Skeletal muscle cell (primary cell): ENCODE data around the gene ERC2.
"Not testable (repeated sequence)": the region's sequence is repeated elsewhere in the genome, so short reads cannot be mapped to it uniquely, and the experiment has no call there.

Source experiments
- DNase-seq: peaks from one replicate; pipeline ENCODE4 v3.0.0-alpha.2; 2010; ENCODE audit warnings: low read depth
- H3K4me3 ChIP-seq: 2 replicates; pipeline ENCODE4 v1.5.1; 2011; ENCODE audit warnings: low read depth, mild to moderate bottlenecking, control low read depth, low read length, moderate library complexity

The ERC2 gene

DNA sequence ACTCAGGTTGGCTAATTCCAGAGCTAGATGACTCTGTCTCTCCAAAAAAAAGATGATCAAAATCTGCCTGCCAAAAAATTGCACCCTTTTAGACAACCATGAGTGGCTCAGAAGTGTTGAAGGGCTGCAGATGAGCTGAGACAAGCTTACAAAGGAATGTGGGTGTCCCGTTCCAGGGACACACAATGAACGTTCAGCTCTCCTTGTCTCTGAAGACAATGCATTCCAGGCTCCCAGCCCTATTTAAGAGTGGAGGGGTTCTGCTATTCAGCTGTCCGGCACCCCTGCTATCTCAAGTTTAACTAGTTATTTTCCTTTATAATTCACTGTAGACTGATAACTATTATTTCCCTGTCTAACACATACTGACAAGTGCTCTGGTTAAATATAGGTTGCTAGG is 626.1 kb downstream of the ERC2 start:
- DNase-seq = no peak
- H3K4me3 ChIP-seq = no peak overlapping the region

DNA sequence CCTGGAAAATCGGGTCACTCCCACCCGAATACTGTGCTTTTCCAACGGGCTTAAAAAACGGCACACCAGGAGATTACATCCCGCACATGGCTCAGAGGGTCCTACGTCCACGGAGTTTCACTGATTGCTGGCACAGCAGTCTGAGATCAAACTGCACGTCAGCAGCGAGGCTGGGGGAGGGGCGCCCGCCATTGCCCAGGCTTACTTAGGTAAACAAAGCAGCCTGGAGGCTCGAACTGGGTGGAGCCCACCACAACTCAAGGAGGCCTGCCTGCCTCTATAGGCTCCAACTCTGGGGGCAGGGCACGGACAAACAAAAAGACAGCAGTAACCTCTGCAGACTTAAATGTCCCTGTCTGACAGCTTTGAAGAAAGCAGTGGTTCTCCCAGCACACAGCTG is 636.4 kb downstream of the ERC2 start:
- DNase-seq, H3K4me3 ChIP-seq: not testable (repeated sequence)

DNA sequence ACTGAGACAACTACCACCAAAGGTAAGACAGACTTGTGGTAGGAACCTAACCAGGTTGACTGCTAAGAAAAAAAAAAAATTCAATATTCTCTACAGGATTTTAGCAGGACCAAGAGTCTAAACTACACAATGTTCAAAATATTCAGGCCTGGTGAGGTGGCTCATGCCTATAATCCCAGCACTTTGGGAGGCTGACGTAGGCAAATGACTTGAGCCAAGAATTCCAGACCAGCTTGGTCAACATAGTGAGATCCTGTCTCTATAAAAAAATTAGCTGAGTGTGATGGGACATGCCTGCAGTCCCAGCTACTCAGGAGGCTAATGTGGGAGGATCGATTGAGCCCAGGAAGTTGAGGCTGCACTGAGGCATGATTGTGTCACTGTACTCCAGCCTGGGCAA is 639.6 kb downstream of the ERC2 start:
- no peak overlapping the region for H3K4me3 ChIP-seq
- no peak for DNase-seq

GRCh38 chr3:55827786-55828185 is 640.5 kb downstream of the ERC2 start:
- H3K4me3 ChIP-seq = no peak overlapping the region
- DNase-seq = no peak

GRCh38 chr3:55826731-55827496 is 641.4 kb downstream of the ERC2 start:
- H3K4me3 ChIP-seq = no peak overlapping the region
- DNase-seq = peak; percentile 8

DNA sequence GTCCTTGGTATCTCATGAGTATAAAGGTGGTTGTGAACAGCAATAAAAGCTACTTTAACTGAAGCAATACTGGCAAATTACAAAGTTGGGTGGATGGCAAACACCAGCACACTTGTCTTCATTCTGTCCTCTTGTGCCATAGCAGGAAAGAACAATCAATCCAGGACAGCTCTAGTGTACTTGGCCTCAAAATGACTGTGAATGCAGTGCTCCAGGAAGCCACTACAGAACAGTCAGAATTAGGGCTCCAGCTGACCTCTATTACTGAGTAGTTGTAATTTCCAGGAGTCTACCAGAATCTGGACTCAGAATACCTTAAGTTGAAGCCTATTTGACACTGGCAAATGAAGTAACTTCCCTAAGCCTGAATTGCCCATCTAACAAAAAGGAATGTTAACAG is 642.2 kb downstream of the ERC2 start:
- DNase-seq = no peak

GRCh38 chr3:55824406-55824805 is 643.9 kb downstream of the ERC2 start:
- no peak overlapping the region for H3K4me3 ChIP-seq
- DNase-seq = no peak

More for the DNA sequence above, 642.2 kb downstream of the ERC2 start:
- no peak overlapping the region for H3K4me3 ChIP-seq

DNA sequence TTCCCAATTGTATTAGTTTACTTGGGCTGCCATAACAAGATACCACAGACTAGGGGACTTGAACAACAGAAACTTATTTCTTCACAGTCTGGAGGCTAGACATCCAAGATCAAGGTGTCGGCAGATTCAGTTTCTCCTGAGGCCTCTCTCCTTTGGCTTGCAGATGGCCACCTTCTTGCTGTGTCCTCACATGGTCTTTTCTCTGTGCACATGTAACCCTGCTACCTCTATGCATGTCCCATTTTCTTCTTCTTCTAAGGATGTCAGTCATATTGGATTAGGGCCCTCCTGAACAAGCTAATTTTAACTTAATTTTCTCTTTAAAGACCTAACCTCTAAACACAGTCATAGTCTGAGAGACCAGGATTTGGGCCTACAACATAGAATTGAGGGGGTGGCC is 644.4 kb downstream of the ERC2 start:
- no peak overlapping the region for H3K4me3 ChIP-seq
- DNase-seq = no peak

DNA sequence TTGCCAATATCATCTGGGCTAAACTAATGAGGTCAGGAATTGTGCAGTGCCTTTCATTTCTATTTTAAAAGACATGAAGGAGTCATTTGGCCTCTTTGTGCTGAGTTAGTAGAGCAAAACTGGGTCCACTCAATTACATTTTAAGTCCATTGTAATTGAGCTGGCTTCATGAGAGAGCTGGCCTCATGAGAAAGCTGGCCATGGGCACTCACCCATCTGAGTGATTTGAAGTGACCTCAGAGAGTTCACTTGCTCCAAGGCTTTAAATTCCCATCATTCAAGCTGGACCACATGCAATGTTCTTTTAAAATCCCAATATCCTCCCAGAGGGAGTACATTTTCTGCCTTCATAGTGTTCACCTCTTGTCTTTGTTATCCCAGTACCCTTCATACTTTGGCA is 645.3 kb downstream of the ERC2 start:
- DNase-seq = no peak
- no peak overlapping the region for H3K4me3 ChIP-seq

DNA sequence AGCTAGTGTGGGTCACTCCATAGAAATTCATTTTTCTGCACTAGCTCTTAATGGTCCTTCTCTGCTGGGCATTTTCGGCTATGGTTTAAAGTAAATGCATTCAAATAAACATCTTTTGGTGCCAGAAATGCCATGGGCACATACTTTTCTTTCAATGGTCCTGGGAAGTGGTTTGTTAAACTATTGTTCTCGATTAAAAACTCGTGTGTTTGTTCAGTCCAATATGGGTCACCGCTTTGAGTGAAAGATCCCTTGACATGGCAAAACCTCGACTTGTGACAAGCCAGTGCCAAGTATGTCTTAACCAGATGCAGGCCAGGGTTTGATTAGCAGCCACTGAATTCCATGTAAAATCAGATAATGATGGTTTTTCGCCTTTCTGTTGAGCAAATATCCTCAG is 649.3 kb downstream of the ERC2 start:
- no peak for DNase-seq
- H3K4me3 ChIP-seq = no peak overlapping the region

- no peak for DNase-seq
- H3K4me3 ChIP-seq = no peak overlapping the region
These were observed 649.8 kb downstream of the ERC2 start for GRCh38 chr3:55818485-55818884.

GRCh38 chr3:55816794-55817576 is 651.3 kb downstream of the ERC2 start:
- no peak overlapping the region for H3K4me3 ChIP-seq
- DNase-seq = no peak

- DNase-seq = no peak
- no peak overlapping the region for H3K4me3 ChIP-seq
These were observed 653.0 kb downstream of the ERC2 start for GRCh38 chr3:55815262-55815661.

GRCh38 chr3:55813268-55814097 is 654.8 kb downstream of the ERC2 start:
- DNase-seq = no peak
- H3K4me3 ChIP-seq = no peak overlapping the region

- no peak for DNase-seq
- no peak overlapping the region for H3K4me3 ChIP-seq
These were observed 655.8 kb downstream of the ERC2 start for GRCh38 chr3:55812394-55813013.

DNA sequence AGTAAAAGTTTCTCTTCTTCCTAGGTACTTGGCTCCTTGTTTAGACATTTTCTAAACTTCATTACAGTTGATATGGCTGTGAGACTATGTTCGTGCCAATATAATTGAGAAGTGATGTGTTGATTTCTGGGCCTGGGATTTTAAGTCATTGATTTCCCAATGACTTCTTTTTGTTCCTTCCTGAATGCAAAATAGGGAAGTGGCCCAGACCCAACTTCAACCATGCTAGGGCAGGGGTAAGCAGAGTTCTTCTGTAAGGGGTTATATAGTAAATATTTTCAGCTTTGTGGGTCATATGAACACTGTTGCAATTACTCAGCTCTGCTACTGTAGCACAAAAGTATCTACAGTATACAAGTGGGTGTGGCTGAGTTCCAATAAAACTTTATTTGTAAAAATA is 661.1 kb downstream of the ERC2 start:
- H3K4me3 ChIP-seq = no peak overlapping the region
- DNase-seq = no peak

DNA sequence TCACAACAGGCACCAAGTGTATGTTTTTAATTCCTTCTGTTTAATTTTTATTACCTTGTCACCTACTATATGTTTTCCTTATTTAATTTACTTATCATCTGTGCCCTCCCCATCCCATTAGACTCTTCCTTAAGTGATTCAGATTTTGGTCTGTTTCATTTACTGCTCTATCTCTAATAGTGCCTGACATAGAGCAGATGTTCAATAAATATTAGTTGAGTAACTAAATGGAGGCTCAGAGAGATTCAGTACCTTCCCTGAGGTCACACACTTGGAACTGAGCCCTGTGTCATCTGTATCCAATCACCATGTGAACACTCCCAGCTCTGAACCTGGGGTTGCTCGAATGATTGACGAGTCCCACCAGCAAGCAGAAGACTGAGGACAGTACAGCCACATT is 663.1 kb downstream of the ERC2 start:
- DNase-seq = no peak
- H3K4me3 ChIP-seq = no peak overlapping the region

DNA sequence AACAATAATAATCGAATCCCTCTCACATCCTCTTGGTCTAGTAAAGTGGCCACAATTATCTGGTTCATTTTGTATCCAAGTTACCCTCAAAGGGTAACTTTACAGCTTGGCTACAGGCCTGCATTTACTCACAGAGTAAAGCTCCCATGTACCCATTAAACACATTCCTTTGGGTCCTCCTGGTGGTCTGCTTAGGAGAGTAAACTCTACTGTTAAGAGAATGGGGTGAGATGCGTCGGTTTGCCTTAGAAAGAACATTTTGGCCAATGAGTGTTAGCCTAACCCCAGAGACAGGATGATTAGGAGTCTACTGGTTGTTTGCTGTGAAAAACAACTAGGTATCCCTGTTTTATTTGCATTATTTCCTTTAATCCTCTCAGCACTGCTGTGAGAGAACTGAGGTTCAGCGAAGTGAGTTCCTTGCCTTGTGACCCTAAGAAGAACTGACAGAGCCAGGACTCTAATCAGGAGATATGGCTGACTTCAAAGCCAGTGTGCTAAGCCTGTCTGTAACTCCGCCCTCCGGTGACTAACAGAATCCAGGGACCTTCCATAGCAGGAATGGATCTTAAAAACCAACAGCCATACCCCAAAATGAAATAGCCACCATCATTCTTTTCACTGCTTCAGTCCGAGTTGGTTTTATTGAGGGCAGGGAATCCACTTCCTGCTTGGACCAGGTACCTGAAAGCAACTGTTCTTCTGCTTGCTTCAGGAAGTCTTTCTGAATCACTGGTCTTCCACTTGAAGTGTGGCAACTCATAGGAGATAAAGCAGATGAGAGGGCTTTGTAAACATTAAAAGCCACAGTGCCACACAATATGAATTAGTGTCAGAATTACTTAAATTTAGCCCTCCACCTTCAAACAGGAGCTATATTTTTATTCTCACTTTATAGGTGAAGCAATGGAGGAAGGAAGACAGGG is 663.8 kb downstream of the ERC2 start:
- H3K4me3 ChIP-seq = no peak overlapping the region
- DNase-seq = no peak

GRCh38 chr3:55802816-55803215 is 665.5 kb downstream of the ERC2 start:
- DNase-seq = no peak
- H3K4me3 ChIP-seq = no peak overlapping the region
